GM18505 (cell line): ENCODE data around the gene SPOCK1.

Source experiments
- ATAC-seq: cut with Tn5 transposase; IDR thresholded peaks from one replicate; pipeline ENCODE4 v1.9.1; 2021; ENCODE audit not compliant: unreplicated experiment
- POLR2A ChIP-seq: IDR thresholded peaks from 4 replicates; pipeline ENCODE4 v1.6.1; 2011; ENCODE audit warnings: borderline replicate concordance; ENCODE audit not compliant: insufficient read depth, insufficient read length; ENCODE audit errors: extremely low read depth

Gene SPOCK1

DNA sequence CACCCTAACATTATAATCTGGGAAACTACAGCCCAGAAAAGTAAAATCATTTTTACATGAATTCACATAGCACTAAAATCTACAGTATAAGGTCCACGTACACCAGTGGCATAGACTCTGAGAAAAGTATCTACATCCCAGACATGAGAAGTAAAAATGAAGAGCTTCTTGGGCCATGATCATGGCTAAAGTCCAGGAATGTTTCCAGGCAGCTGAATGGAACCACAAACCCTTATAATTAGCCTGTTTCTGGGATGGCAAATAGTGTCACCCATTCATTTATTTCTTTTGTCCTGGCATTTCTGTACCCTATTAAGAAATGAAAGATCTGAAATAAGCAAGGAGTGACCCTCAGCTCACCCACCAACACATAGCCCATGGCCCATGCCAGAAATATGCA, 217.9 kb downstream of the SPOCK1 start:
- TF ChIP-seq POLR2A = no peak

DNA sequence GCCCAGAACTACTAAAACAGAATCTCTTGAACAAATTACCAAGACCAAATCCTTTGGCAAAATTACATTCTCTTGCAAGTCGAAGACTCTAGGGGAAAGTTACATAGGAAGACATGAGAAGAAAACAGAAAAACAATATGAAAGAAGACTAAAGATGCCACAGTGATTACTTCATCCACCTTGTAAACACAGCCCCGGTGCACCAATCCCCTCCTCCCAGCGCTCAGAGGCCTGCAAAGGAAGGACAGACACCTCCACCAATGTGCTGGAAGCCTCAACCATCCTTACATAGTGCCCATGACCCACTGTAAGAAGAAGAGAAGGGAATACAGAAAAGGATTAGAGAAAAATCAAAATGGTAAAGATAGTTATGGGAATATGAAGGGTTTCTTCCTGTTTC, 218.5 kb downstream of the SPOCK1 start:
- no peak for ATAC-seq
- no peak for TF ChIP-seq POLR2A

More for the DNA sequence above, 217.9 kb downstream of the SPOCK1 start:
- no peak for ATAC-seq

GRCh38 chr5:137279521-137280231, 219.4 kb downstream of the SPOCK1 start:
- TF ChIP-seq POLR2A = no peak
- no peak for ATAC-seq

DNA sequence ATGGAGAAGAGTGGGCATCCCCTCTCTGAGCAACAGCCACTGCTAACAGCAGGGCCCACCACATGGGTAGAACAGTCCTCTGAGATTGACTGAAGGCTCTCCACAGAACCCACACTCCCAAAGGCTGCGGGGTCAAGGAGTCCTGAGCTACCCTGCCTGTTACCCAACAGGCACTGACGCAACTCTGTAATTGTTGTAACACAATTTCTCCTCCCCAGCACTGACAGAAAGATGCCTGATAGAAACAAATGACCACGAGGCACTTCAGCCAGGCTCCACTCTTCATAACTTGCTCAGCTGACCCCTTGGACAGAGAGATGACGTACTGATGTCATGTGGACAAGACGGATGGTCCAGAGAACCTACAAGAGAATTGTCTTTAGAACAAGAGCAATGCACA, 220.7 kb downstream of the SPOCK1 start:
- no peak for ATAC-seq

DNA sequence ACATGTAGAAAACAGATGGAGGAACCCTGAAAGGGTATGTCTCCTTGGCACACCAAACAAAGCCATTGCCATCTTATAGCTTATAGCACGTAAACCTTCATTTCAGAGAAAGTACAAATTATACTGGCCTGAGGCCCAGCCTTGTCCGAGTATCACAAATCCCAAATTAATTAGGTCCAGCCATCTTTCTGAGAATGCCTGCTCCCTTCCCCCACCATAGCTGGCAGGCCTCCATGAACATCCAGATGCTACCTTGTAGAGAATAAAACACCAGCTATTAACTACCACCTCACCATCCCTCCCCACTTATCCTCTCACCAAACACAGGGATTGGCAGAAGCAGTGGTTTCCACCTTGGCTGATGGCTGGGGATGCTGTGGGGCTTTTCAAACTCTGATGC, 224.0 kb downstream of the SPOCK1 start:
- TF ChIP-seq POLR2A = no peak
- no peak for ATAC-seq

More for the DNA sequence above, 220.7 kb downstream of the SPOCK1 start:
- no peak for TF ChIP-seq POLR2A

GRCh38 chr5:137273511-137273910, 225.6 kb downstream of the SPOCK1 start:
- TF ChIP-seq POLR2A = no peak
- ATAC-seq = no peak

GRCh38 chr5:137272831-137273230, 226.3 kb downstream of the SPOCK1 start:
- ATAC-seq = no peak
- no peak for TF ChIP-seq POLR2A

GRCh38 chr5:137269946-137270345, 229.2 kb downstream of the SPOCK1 start:
- TF ChIP-seq POLR2A = no peak

DNA sequence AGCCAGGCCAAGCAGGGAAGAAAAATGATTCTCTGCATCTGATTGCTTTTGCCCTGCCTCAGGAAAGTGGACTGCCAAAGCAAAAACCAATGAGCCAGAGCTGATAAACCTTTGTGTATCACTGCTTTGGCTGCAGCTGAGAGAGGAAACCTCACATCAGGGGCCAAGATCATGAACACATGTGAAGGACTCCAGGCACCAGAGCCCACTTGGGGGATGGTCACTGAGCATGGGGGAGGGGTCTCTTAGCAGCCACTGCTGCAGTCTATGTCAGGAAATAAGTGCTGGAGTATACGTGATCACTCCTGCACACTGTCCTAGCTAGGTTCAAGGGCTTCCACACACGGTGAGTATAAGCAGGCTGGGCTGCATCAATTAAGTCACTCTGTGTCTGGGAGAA, 229.9 kb downstream of the SPOCK1 start:
- TF ChIP-seq POLR2A = no peak
- no peak for ATAC-seq

More at GRCh38 chr5:137269946-137270345, 229.2 kb downstream of the SPOCK1 start:
- ATAC-seq = no peak

- no peak for TF ChIP-seq POLR2A
- ATAC-seq = no peak
Measured at GRCh38 chr5:137268646-137269045, 230.5 kb downstream of the SPOCK1 start.

GRCh38 chr5:137266186-137266585, 232.9 kb downstream of the SPOCK1 start:
- TF ChIP-seq POLR2A = no peak
- no peak for ATAC-seq

DNA sequence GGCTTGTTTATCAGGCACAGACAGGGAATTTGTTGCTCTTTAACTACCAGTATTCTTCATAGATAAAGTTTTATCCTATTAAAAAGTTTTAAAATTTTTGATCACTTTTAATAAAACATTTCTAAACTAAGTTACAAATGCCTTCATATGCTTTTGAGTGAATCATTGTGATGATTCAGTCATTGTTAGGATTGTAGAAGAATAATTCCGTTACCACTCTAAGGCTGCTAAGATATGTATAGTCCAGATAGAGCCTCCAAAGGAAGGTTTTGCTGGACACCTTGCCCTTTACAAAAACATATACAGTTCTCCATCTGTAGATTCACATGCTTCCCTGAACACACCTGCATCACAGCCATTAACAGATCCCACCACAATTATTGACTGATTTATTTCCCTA, 233.7 kb downstream of the SPOCK1 start:
- TF ChIP-seq POLR2A = no peak
- no peak for ATAC-seq

GRCh38 chr5:137264573-137264972, 234.6 kb downstream of the SPOCK1 start:
- no peak for TF ChIP-seq POLR2A
- ATAC-seq = no peak

GRCh38 chr5:137264041-137264440, 235.1 kb downstream of the SPOCK1 start:
- no peak for ATAC-seq
- TF ChIP-seq POLR2A = no peak
